HG03460 (cell line): ENCODE data around the gene BCL2A1.
"Not testable (repeated sequence)": the region's sequence is repeated elsewhere in the genome, so short reads cannot be mapped to it uniquely, and the experiment has no call there.

Experiments
- ATAC-seq: cut with Tn5 transposase; IDR thresholded peaks from one replicate; pipeline ENCODE4 v1.9.1; 2021; ENCODE audit not compliant: unreplicated experiment

BCL2A1 gene

GRCh38 chr15:79926116-79926515 is 44.9 kb downstream of the BCL2A1 start:
- ATAC-seq = not testable (repeated sequence)

GRCh38 chr15:79924379-79924778 is 46.6 kb downstream of the BCL2A1 start:
- ATAC-seq = no peak

- peak; percentile 97 for ATAC-seq
Measured at GRCh38 chr15:79923515-79924169, 47.4 kb downstream of the BCL2A1 start.

- peak; percentile 35 for ATAC-seq
Measured at GRCh38 chr15:79923079-79923514, 47.9 kb downstream of the BCL2A1 start.

GRCh38 chr15:79922512-79923078 is 48.4 kb downstream of the BCL2A1 start:
- no peak for ATAC-seq

- ATAC-seq = no peak
Measured at GRCh38 chr15:79919749-79920511, 51.1 kb downstream of the BCL2A1 start.

- no peak for ATAC-seq
Measured at GRCh38 chr15:79919090-79919748, 51.8 kb downstream of the BCL2A1 start.

- ATAC-seq = no peak
Measured at GRCh38 chr15:79918278-79918677, 52.7 kb downstream of the BCL2A1 start.

GRCh38 chr15:79916502-79917132 is 54.4 kb downstream of the BCL2A1 start:
- ATAC-seq = no peak

- ATAC-seq = not testable (repeated sequence)
Measured at GRCh38 chr15:79915776-79916501, 55.1 kb downstream of the BCL2A1 start.

- ATAC-seq = no peak
Measured at GRCh38 chr15:79914728-79915127, 56.3 kb downstream of the BCL2A1 start.
